GM21528 (cell line): ENCODE results near the gene PEX26.
"Not testable (repeated sequence)": the region's sequence is repeated elsewhere in the genome, so short reads cannot be mapped to it uniquely, and the experiment has no call there.

Experiments
- ATAC-seq: cut with Tn5 transposase; IDR thresholded peaks from one replicate; pipeline ENCODE4 v1.9.1; 2021; ENCODE audit warnings: mild to moderate bottlenecking, moderate library complexity; ENCODE audit not compliant: unreplicated experiment, low FRiP score

PEX26 gene

GRCh38 chr22:18114976-18115652 is 37.3 kb downstream of the PEX26 start:
- no peak for ATAC-seq

DNA sequence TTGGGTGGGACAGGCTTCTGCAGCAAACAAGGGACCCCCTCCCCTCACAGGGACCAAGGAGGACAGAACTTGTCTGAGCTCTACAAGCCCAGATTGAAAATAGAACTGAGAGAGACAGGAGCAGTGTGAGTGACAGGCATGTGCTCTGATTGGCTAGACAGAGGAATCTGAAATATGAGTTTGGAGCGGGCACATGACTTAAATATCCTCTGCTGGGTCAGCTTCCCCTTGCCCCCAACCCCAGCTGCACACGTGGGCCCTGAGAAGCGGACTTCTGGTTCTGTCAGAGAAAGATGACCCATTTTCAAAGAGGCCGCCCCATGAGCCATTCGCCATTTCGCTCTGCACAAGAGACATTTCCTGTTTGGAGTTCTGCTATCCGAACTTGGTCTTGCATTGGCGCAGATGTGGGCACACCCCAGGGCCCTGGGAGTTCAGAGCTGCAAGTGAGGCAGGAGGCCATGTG is 38.1 kb downstream of the PEX26 start:
- no peak for ATAC-seq

DNA sequence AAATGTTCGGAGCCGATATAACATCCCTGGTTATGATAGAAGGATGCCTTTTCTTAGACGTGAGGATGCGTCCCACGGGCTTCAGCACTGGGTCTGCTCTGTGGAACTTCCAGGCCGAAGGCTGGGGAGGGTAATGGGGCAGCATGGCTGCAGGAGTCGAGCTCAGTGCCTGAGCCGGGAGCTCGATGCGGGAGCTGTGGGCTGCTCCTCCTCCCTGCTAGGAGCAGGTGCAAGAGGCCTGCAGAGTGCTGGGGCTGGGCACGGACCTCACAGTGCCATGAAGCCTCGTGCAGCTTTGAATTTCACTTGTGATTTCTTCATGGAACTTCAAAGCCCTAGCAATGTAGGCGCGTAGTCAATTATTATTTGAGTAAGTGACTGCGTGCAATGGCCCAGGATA is 38.8 kb downstream of the PEX26 start:
- no peak for ATAC-seq

DNA sequence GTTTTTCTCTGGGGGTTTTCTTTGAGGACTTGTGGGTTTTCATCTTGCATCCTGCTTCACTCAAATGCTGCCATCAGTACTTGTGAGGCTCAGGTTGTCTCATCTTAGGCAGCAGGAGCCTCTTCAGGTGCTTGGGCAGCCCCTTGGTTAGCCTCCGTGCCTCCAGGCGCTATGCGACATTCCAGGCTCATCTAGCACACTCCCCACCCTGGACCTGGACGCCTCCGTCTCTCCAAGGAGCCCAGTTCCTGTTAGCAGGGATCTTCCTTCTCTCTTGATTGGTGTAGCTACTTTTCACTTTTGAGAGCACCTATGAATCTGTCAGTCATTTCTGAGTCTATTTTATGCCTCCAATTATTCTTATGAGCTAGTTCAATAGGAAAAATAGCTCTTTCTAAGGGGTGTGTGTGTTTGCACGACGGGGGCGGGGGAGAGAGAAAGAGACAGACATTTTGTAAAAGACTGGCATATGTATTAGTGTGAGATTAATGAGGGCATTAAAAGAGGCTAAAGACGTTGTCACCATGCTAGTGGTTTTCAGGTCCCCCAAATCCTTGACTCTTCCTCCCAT is 40.6 kb downstream of the PEX26 start:
- no peak for ATAC-seq

DNA sequence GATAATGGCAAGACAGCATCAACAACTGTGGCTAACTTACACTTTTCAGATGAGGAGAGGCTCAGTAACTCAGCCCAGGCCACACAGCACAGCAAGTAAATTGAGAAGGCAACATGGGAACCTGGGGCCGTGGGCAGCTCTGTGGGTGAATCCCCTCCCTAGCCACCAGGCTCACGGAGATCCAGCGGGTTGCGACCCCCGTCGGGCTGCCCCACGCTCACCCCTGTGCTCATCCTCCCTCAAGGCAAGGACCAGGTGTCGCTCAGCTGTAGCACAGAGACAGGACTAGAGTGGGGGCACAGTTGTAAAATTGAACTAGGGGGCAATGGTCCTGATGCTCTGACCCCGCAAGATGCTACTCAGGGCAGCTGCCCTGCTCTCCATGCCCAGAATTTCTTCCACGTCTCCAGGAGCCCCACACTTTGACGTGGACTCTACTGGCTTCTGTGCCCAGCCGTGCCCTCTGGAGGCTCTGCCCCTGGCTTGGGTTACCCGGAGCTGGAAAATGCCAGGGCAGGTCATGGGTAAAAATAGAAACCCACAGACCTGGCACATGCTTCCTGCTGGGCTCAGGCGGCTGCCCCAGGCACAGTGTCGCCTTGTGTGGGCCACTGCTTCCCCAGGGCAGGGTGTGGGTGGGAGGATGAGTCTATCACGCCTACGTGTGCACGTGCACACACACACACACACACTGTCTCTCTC is 41.8 kb downstream of the PEX26 start:
- no peak for ATAC-seq

DNA sequence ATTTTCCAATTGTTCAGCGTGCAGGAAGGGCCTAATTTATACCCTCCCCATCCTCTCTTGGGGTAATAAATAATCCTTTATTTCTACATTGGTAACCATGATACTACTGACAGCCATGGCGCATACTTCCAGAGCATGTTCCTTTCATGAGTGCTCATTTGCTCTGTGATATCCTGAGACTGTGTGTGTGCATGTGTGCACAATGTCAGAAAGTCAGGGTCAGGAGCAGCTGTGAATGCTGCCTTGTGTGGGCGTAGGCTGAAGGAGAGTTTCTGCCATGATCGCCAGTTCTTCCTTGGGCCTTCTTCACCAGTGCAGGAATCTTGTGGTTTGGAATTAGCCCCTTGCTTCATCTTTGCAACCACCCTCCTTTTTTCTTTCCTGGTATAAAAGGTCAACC is 43.1 kb downstream of the PEX26 start:
- ATAC-seq: no peak

DNA sequence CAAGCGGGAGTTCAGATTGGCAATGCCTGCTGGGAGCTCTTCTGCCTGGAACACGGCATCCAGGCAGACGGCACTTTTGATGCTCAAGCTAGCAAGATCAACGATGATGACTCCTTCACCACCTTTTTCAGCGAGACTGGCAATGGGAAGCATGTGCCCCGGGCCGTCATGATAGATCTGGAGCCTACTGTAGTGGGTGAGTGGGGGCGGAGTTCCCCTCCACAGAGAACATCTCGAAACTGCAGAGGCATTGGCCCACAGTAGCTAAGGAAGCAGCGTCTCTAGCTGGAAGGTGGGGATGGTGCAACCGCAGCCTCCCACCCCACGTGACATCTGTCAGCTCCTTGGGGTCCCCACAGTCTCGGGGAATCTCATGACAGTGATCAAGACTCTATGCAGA is 43.7 kb downstream of the PEX26 start:
- ATAC-seq: no peak

DNA sequence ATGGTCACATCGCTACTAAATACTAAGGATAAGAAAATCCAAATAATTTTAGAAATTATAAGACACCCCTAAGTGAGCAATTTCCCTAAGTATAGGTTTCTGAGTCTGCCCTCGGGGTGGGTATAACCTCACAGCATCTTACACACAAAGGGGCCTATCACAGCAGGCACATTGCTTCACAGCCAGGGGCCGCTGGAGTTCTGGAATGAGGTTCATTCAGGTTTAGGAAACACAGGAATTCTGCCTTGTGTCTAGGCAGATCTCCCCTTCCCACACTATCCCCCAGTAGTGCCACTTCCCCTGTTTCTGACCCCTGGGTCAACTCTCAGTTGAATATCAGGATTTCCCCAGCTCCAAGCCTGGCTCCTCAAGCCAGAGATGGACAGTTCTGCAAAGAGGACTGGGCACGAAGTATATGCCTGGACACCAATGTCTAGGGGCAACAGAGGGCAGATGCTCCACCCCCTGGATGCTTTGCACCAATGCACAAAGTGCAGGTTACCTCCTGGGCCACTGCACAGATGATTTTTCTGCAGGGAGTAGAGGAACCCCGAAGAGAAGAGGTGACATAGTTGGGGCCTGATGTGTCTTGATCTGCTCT is 44.3 kb downstream of the PEX26 start:
- ATAC-seq: no peak

- ATAC-seq: not testable (repeated sequence)
Measured at GRCh38 chr22:18123476-18124025, 45.8 kb downstream of the PEX26 start.

GRCh38 chr22:18126606-18127005 is 48.8 kb downstream of the PEX26 start:
- no peak for ATAC-seq

GRCh38 chr22:18130018-18130417 is 52.2 kb downstream of the PEX26 start:
- no peak for ATAC-seq

DNA sequence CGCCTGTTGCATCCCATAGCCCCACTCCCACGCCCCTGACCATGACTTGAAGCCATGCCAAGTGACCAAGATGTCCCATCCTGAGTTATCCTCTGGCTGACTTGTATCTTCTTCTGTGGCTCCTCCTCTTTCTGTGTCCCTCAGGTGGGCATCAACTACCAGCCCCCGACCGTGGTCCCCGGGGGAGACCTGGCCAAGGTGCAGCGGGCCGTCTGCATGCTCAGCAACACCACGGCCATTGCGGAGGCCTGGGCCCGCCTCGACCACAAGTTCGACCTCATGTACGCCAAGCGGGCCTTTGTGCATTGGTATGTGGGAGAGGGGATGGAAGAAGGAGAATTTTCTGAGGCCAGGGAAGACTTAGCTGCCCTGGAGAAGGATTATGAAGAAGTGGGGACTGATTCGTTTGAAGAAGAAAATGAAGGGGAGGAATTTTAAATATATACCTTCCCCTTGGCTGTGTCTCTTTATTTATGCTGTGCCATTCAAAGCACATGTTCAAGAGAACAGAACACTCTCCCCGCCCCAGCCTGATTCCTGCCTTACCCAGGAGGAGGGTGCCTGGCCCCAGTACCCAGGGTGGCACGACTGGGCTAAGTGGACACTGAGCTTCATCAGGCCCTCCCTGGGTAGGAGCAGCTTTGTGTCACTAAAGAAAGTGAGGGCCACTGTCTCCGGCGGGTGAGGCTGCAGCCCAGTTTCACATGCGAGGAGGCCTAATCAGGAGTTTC is 53.1 kb downstream of the PEX26 start:
- ATAC-seq: no peak

GRCh38 chr22:18133452-18133851 is 55.7 kb downstream of the PEX26 start:
- ATAC-seq: no peak

GRCh38 chr22:18136563-18137320 is 59.0 kb downstream of the PEX26 start:
- ATAC-seq: no peak

- not testable (repeated sequence) for ATAC-seq
Measured at GRCh38 chr22:18141004-18141403, 63.2 kb downstream of the PEX26 start.

GRCh38 chr22:18144105-18144504 is 66.3 kb downstream of the PEX26 start:
- no peak for ATAC-seq

- no peak for ATAC-seq
Measured at GRCh38 chr22:18145676-18146388, 68.0 kb downstream of the PEX26 start.

- no peak for ATAC-seq
Measured at GRCh38 chr22:18146389-18146753, 68.6 kb downstream of the PEX26 start.

GRCh38 chr22:18147791-18148190 is 70.0 kb downstream of the PEX26 start:
- ATAC-seq: no peak
